Hypothalamus (tissue), 51 donors: ENCODE data around the gene MROH2A.

ENCODE experiments used
- DNase-seq, 51 donors: peaks; one replicate each; lab custom pipeline; 2025; lab: John Stamatoyannopoulos, UW

MROH2A gene

DNA sequence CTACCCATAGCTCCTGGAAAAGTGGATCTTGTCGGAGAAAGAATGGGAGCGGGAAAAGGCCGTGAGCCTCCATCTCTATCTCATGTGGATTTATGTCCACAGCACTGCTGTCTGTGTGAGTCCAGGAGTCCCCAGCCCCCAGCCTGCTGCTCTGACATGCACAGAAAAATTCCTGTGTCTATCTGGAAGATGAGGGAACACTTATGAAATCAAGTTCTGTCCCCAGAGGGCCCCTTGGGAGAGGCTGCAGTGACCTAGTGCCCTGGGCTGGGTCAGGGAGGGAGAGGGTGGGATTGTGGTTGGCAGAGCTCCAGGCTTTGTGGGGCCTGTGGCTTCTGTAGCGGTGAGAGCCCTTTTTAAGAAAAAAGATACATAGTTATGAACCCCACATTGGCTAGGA, 38.6 kb downstream of the MROH2A start:
- no peak for DNase-seq

DNA sequence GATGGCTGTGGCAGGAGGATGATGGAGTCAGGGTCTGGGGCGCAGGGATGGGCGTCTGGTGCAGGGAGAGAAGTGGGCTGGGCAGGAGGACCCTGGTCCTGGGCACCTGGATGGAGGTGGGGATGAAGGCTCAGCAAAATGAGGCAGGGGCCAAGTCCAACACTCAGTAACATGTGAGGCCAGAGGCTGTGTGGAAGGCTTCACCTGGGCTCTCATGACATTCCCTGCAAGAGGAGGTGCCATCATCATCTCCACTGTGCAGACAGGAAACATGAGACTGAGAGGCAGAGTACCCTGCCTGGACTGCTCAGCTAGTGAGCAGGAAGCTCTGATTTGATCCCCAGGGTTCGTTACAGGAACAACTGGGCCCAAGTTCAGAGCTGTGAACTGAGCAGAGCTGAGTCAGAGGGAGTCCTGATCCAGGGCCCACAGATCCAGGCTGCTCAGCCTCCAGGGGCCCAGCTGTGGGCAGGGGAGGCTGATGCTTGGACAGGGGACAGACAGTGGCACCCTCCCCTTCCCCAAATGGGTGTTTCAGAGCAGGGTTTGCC, 39.3 kb downstream of the MROH2A start:
- DNase-seq = no peak

DNA sequence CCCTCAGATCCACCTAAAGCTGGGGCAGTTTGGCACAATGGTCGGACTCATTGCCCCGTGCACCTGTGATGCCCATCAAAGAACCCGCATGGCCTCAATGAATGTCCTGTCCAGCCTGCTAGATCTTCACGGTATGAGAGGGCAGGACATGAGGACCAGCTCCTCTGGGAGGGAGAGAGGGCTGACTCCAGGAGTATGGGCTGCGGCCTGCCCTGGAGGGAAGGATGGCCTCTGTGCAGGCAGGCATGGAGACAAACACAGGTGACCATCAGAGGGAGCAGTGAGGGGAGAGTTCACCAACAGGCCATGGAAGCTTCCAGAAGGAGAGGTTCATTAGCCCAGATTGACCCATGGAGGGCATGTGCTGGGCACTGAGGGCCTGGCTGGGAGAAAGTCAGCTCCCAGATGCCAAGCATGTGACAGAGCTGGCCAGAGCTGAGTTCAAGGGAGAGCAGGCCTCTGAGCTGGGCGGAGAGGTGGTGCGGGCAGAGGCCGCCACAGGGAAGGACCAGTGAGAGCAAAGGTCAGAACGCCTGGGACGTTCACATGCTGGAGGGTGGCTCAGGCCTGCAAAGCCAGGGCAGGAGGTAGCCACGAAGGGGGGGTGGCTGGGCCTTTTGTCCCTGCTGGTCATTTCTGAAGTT, 40.0 kb downstream of the MROH2A start:
- no peak for DNase-seq

DNA sequence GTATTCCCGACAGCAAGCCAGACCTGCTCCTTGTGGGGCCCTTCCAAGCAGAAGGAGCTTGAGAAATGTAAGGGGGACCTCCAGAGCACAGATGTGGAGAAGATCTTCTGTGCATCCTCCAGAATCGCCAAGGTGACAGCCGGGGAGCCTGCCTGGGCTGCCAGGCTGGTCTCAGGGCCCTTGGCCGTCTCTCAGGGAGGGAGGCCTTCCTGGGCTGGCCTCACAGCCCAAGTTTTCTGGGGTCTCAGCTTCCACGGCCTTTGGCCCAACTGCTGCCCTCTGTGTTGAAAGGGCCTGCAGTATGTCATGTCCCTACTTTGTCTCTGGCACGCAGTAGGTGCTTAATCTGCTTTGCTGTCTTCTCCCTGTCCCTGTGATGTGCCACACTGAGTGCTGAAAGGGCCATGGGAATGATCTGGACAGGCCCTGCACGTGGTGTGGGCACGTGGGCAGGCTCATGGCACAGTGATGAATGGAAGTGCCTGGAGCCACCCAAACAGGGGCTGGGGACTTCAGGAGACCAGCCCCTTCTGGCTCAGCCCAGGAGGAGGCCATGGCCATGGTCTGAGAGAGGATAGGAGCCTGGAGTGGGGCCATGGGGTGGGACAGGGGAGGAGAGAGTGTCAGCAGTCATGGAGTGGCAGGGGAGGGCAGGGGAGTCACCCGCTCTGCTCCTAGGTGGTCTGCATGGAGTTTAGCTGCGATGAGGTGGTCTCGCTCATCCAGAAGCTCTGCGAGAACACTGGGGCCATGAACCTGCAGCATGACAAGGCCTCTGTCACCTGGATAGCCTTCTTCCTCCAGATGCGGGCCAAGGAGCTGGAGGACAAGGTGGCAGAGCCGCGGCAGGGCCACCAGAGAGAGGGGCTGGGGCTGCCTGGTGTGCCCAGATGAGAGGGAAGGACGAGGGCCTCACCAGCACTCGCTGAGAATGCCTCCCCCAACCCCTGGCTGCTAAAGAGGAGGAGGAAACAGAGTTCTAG, 40.8 kb downstream of the MROH2A start:
- DNase-seq = no peak

DNA sequence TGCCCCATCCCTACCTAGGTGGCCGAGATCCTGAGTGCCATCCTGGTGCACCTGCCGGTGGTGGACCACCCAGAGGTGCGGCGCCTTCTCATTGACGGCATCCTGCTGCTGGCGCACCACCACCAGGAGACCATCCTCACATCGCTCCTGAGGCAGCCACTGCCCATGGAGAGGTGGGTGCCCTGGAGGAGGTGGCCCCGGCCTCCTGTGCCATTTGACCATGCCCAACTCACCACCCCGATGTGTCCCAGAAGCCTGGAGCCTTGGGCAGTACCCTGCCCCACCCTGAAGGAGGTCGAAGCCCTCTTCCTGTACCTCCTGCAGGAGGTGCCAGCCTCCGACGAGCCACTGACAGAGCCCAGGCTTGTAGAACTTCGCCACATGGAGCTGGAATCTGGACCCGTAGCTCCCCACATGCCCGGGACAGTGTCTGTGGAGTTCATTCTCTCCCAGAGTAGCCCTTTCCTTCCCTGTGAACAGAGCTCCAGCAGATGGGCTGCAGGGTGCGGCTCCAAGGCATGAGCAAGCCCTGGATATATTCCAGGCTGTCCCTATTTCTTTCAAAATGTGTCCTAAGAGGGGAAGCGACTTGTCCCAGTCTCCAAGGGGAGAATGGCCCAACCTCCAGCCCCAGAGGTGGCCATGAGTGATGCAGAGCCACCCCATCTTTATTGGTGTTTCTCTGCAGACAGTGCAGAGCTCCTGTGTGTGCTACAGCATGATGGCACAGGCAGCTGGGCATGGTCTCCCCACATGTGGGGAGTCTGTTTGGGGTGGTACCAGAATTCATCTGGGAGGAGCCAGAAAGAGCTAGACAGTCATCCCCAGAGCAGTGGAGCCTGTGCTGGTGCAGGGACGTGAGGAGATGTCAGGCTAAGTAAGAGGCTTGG, 42.0 kb downstream of the MROH2A start:
- no peak for DNase-seq

DNA sequence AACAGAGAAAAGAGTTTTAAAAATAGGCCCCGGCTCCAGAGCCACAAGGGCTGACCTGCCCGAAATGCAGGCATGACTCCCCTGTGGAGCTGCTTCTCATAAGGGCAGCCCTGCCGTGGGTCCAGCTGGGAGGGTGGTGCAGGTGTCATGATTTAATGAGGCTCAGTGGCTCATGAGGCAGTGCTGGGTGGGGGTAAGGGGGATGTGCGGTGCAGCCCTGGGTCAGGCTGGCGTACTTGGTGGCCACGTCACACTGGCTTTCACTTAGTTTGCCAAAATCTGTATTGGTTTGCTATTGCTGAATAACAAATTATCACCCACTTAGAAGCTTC, 42.6 kb downstream of the MROH2A start:
- DNase-seq = no peak

DNA sequence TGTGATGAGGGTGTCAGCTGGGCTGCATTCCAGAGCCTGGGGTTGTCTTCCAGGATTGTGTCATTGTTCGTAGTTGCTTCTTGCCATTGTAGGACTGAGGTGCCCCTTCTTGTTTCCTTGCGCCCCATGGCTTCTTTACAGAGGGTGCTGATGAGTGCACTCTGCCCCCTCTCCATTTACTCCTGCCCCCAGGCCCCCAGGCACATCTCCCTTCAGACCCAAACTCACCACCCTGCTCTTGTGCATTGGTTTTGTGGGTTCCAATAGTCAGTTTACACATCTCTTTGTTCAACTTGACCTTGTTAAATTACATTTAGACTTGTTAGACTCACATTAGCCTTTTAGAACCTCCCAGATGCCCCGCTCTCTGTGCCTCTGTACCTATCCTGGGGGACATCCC, 43.1 kb downstream of the MROH2A start:
- no peak for DNase-seq

DNA sequence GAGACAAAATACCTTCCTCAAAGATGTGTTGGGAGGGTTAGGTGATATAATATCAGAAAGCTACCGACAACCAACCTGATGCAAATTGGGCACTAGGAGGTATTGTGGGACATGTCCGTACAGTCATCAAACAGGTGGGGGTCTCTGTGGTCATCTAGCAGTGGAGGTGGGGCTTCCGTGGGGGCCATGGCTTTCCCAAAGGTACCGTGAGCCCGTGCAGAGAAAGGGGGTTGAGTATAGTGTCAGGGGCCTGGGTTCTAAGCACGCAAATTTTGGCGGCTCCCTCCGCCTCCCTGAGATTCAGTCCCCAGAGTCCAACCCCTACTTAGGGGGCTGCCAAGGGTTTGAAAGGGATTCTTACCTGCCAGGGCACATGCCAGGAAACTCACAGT, 43.6 kb downstream of the MROH2A start:
- DNase-seq = no peak

DNA sequence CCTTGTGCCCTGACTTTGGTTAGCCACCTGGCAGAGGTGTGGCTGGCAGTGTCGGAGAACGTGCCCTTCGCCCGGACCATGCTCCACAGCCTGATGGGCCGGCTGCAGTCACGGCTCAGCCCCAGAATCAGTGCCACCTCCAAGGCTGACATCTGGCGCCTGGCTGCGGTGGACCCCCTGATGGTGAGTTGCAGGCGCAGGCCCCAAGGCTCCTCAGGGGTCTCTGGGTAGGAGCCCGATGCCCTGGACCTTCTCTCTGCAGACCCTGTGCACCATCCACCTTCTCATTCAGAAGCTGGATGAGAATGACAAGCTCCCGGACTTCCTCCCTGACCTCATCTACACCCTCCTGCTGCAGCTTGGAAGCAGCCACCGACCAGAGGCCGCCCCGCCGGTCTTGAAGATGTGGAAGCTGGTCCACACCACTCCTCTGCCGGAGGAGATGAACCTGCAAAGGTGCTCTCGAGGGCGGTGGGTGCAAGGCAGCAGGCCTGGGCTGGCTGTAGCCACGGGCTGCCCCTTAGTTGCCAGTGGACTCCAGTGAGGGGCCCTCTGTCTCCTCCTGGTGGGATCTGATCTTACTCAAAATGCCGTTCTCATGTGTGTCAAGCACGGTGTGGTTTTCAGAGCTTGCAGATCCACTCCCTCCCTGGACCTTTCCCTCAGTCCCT, 44.1 kb downstream of the MROH2A start:
- no peak for DNase-seq

DNA sequence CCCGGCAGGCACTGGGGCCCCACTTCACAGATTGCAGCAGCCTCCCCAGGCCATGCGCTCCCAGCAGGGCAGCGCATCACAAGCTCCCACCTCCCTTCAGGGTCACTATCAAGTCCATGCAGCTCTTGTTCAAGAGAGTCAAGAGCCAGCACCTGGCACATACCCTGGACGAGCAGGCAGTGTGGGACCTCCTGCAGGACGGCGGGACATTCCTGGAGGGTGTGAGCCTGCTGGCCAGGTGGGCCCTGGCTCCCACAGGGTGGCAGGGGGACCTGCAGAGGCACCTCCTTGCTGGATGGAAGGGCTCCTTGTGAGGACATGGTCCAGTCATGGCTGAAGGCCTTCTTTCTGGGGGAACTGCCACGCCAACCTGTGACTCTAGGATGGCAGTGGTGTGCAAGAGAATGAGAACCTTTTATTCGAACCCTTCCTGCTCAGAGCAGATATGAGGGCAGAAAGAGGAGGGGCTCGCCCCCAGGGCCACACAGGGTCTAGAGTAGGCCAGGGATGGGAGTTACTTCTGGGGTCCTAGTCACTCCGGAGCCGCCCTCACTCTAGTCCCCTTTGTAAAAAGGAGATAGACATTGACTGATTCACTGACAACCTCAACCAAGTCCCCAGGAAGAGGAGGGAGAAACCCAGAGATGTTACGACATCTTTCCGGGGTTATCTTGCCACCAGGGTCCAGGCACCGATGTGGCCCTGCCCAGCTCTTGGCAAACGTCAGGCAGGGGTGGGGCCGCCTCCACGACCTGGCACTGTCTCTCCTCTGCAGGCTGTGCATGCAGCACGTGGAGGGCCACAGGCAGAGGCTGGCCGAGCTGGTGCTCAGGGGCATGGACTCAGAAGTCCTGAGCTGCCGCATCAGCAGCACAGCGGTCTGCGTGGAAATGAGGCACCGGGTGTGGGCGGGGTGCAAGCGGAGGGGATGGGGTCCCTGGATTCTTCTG, 44.9 kb downstream of the MROH2A start:
- no peak for DNase-seq

DNA sequence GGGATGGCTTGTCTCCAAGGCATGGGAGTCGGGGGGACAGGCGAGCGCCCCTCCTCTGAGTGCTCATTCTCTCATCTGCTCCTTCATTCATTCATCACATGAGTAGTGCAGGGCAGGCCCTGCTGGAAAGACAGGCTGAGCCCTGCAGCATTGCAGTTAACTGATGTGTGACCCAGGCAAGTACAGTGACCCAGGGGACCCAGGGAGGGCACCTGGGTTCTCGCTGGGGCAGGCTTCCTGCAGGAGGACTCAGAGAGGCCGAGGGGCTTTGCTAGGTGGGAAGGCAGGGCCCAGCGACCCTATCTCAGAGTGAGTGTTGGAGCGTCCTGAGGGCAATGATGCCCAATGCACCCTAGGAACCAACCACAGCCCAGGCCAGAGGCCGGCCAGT, 45.6 kb downstream of the MROH2A start:
- no peak for DNase-seq

DNA sequence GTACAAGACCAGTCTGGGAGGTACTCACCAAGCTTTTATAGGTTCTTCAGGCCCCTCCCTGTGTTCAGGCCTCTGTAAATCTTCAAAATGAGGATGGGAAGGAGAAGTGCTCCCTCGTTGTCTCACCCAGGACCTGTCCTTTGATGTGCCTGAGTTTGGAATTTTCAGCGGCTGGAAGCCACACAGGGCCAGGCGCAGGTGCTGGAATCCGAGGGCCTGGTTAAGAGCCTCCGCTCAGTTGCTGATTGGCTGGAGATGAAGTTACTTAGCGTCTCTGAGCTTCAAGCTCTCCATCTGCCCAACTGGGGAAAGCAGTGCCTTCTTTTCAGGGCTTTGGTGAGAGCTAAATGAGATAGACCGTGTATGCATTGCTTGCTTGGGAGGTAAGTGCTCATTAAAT, 46.2 kb downstream of the MROH2A start:
- DNase-seq = no peak

DNA sequence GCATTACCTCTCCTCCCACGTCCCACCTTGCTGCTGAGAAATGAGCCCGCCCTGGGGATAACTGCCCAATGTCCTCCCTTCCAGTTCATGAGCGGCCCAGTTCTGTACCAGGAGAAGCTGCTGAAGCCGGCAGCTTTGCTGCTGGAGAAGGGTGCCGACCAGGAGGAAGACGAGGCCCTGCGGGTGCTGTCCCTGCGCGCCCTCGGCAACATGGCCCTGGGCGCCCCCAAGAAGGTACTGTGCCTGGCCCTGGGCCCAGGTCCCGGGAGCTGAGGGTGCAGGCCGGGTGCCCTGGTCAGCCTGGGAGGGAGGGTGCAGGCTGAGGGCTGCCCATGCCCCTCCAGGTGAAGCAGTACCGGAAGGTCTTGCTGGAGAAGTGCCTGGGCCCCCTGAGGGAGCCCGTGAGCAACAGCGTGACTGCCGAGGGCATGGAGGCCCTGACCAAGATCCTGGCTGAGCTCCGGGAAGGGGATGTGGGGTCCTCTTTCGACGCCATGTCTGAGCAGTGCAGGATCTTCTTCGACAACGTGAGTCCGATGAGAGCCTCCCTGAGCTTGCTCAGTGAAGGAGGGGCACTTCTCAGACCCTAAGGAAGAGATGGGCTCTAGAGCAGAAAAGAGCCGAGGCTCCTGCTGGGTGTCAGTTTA, 50.5 kb downstream of the MROH2A start:
- DNase-seq = no peak

DNA sequence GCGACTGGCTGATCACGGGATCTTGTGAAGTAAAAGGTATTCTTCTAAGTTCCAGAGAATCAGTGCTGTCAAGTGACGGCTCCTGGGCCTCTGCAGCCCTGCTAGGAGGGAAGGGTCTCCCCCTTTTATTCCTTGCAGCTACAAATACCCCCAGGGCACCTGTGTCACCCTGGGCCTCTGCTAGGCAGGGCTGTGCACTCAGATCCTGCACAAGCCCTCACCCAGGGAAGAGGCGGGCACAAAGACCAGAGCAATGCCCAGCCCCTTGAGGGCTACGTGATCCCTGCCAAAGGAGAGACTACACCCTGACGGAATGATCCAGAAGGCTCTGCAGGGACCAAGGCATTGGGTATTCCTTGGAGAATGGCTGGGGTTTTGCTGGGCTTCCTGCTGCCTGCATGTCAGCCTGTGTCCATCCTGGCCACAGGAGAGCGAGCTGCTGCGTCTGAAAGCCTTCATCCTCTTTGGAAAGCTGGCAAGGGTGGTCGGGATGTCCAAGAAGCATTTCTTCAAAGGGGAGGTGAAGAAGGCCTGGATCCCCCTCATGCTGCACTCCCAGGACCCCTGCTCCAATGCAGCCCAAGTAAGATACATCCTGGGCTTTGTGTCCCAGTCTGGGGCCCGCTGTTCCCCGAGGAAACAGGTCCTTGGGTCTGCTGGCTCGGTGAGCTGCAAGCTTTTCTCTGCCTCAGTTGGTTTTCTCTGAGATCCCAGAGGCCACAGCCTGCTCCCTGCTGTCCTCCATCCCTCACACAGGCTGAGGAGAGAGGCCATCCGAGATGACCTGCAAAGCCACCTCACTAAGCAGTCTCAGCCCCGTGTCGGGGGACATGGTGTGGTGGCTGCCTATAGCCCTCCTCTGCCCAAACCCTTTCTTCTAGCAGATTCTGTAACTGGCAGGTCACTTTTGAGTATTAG, 51.3 kb downstream of the MROH2A start:
- DNase-seq = no peak

DNA sequence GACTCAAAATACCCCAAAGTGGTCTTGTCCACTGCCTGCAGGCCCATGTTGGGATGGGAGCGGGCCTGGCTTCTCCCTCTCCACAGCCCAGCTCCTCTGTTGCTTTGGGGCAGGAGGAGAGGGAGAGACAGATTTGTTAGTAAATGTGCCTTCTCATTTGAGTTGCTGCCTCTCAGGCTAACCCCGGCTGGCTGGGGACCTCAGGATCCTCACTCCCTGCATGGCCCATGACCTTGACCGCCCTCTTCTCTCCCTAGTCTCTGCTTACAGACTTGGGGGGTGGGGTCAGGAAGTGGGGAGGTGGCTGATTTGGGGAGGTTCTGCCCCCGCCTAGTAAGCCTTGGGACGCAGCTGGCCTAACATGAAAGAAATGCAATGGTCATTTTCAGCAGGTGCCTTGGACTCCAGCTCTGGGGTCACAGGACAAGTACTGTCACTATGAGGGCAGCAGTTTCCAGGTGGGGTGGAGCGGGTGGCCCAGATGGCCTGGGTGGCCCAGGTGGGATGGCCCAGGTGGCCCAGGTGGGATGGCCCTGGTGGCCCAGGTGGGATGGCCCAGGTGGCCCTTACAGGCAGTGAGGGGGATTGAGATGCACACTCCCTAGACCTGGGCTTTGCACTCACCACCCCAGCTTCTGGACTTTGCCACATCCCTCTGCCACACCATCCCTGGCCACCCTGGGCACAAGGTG, 52.1 kb downstream of the MROH2A start:
- DNase-seq = no peak

DNA sequence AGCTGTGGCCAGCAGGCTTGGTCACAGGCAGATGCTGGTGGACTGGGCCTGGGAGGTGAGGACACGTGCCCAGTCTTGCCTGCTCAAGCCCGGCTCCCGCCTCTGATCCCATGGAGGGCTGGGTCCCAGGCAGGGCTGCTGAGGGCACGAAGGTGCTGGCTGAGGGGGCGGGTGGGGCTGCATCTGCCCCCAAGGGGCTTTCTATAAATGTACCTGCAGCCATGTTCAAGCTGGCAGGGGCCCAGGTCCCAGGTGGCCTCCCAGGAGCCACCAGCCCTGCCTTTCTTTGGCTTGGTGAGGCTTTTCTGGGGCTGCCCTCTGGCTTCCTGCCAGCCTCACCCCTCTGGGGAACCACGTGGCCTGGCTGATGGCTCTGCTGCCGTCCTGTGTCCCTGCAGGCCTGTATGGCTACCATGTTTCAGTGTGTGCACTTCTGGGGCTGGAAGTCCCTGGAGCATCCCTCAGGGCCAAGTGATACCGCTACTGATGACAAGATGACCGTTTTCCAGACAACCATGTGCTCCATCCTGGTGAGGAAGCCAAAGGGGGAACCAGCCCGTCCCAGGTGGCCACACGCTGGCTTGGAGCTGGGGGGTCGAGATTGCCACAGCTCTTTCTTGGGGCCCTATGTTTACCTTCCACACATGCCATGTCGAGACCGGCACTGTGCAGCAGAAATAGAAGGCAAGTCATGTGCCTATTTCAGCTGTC, 53.0 kb downstream of the MROH2A start:
- no peak for DNase-seq
